ENCODE data around the gene TLR7.

- TF ChIP-seq CTCF (conservative IDR thresholded peaks at IDR 0.05; ENCODE audit: low read length) = no peak
- no peak for TF ChIP-seq EZH2phosphoT487 (IDR thresholded peaks at IDR 0.05; ENCODE audit: borderline replicate concordance)
These were observed 36.8 kb downstream of the TLR7 start for GRCh38 chrX:12903646-12904045.

All from Loucy (cell line).